DMS114 treated with DMSO at 0.1 percent for 48 hours (cell line): Measurements from ENCODE around the gene FXYD6.

Experiments used
- DNase-seq: peaks from one replicate; lab custom pipeline; 2025; ENCODE audit not compliant: unreplicated experiment; lab: John Stamatoyannopoulos, UW

Gene FXYD6

GRCh38 chr11:117831661-117832415 is 44.6 kb downstream of the FXYD6 start:
- DNase-seq, result no peak

DNA sequence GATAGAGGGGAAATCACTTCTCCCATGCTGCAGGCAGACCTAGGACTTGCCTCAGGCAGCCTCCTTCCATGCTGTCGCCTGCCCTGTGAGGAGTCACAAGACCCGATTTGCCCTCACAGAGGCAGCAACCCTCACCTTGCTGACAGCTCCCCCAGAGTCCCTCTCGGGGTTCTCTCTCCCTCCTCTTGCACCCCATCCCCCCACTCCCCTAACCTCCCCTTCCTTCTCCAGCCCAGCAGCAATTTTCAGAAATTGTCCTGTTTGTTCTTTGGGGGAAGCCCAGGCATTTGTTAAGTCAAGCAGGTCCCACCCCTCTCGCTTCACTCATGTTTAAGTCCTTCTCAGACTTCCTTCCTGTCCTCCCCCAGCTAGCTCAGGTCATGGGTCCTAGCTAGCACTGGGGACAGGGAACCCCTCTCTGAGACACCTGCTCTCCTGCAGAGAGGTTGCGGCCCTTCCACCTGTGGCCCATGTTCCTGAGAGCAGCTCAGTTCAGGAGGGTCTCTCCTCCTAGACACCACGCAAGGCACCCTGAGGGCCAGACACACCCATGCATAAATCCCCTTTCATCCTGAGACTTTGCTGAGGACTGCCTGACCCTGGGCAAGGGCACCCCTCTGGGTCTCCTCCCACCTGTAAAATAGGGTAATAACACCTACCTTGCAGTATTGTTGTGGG is 45.6 kb downstream of the FXYD6 start:
- DNase-seq, result no peak

- no peak for DNase-seq
Observed at GRCh38 chr11:117830072-117830471, 46.4 kb downstream of the FXYD6 start.

DNA sequence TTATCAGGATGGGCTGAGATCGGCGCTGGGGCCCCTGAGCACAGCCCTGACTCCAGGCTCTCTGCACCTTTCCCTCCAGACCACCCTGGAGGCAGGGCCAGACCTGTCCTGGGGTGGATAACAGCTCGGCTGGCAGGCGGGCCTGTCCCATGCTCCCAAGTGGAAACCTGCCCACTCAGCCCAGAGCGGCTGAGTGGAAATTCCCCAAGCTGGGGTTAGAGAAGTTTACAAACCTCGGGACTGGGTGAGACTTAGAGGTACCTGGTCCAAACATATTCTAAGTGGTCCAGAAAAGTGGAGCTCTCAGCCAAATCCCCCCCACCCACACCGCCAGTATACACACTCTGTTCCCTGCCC is 47.1 kb downstream of the FXYD6 start:
- no peak for DNase-seq

GRCh38 chr11:117828611-117829368 is 47.7 kb downstream of the FXYD6 start:
- no peak for DNase-seq

DNA sequence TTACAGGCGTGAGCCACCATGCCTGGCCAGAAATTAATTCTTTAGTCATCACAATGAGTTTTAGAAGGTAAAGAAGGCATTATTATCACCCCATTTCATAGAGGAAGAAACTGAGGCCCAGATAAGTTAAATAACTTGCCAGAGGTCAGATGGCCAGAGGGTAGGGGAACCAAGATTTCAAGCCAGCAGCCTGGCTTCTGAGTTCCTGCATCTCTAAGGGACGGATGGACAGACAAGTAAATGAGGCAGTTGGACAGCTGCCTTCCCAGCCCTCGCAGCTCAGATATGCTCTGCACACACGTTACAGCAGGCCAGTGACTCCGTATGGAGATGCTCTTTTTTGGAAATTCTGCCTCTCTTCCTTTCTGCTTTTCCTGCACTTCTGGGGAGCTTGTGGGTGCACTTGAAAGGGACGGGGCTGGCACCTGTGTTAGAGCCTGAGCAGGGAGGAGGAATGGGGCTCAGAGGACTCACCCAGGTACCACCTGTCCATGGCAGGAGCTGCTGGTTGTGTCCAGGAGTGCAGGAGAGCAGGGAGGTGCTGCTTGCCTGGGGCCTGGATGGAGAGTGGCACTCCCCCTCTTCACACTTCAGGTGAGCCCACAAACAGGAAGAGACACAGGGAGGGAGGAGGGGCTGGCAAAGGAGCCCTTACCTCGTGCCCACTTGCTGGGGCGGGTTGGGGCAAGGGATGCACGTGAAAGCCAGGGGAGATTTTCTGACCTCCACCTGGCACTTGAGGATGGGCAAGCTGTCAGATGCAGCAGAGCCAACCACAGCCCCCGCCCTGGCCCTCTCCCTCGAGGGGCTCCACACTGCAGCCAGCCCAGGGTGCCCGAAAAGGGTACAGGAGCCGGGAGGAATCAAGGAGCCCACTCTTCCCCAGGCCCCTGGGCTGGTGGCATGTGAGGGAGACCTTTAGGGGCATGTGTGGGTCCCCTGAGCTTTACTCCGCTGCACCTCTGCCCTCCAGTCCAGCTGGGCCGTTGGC is 48.6 kb downstream of the FXYD6 start:
- DNase-seq, result no peak

DNA sequence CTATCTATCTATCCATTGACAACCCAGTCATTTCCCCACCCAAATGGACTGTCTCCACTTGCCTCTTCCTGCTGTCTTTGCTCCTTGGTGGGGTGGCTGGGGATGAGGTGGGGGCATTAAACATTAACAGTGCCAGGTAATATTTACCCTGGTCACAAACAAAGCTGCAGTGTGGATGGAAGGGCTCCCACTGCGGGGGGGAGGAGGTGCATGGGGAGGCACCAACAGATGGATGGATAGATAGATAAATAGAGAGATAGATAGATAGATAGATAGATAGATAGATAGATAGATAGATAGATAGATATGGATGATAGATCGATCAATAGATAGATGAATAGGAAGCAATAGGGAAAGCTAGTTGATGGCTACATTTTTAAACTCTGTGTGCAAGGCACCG is 49.6 kb downstream of the FXYD6 start:
- DNase-seq, result no peak

GRCh38 chr11:117826190-117826570 is 50.3 kb downstream of the FXYD6 start:
- no peak for DNase-seq

GRCh38 chr11:117825538-117826189 is 50.8 kb downstream of the FXYD6 start:
- DNase-seq, result no peak

GRCh38 chr11:117824571-117825537 is 51.6 kb downstream of the FXYD6 start, which contains the start of gene FXYD2:
Gene FXYD2, minus strand, starts transcription at chr11:117824744. Its CDS starts 66 bp downstream, at chr11:117824678.
- no peak for DNase-seq

DNA sequence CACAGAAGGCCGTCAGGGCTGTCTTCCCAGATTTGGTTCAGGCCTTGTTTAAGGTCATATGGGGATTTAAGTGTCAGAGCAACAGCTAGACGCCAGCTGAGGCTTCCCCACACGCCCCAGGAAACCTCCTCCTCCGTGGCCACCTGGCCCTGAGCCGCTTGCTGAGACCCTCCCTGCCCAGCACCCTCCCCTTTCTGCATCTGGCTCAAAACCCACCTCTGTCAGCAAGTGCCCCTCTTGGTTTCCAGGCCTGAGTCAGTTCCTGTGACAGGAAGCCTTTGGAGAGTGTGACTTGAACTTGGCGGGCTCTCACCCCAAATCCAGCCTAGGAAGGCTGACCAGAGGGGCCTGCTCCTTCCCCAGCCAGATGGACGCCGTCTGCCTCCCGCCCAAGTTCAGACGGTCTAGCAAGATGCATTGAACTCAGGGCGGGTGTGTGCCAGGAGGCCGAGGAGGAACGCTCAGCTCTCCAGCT is 52.5 kb downstream of the FXYD6 start:
- no peak for DNase-seq

GRCh38 chr11:117823294-117823945 is 53.0 kb downstream of the FXYD6 start:
- DNase-seq, result no peak

- no peak for DNase-seq
Observed at GRCh38 chr11:117822074-117823033, 54.1 kb downstream of the FXYD6 start.

DNA sequence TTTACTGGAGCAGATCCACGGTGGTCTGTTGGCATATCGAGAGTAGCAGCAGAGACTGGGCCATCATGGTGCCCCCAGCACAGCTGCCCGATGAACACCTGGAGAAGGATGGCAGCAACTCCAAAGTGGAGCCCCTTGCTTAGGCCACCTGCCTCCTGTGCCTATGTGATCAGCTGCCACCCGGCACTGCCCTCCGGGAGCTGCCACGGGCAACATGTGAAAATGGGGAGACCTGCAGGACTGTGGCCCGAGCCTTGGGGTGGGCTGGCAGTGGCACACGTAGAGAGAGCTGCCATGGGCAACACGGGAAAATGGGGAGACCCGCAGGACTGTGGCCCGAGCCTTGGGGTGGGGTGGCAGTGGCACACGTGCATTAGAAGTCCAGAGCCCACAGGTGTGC is 55.0 kb downstream of the FXYD6 start:
- DNase-seq, result no peak

- no peak for DNase-seq
Observed at GRCh38 chr11:117820516-117820915, 55.9 kb downstream of the FXYD6 start.

GRCh38 chr11:117820071-117820470 is 56.4 kb downstream of the FXYD6 start:
- DNase-seq, result no peak
